H1 (cell line): Measurements from ENCODE around the gene ARMC6. TPM values are rescaled to one million over a fixed set of nuclear protein-coding genes. Genes with fewer than 3 reads are reported as not detected.

Experiments
- CTCF ChIA-PET: fragments of 300-600 bp; sonication (Branson Sonifier 250); formaldehyde crosslinking; loops from one replicate; lab custom pipeline; 2021; ENCODE audit not compliant: partially characterized antibody; lab: Charles Lee
- POLR2A ChIA-PET: fragments of 300-600 bp; sonication (Branson Sonifier 250); formaldehyde crosslinking; loops from one replicate; lab custom pipeline; 2021; ENCODE audit warnings: inconsistent platforms; ENCODE audit not compliant: partially characterized antibody; lab: Charles Lee
- DNase-seq, 2 experiments: peaks; one replicate each; pipeline versions ENCODE4 v3.0.0 to v3.0.0-alpha.2; 2010 to 2022; ENCODE audit warnings: low spot score in 2 of 2, low read depth in 1 of 2, mixed read lengths in 1 of 2
- FAIRE-seq: peaks from 2 replicates; lab custom pipeline; 2011; peaks lifted over from hg19 to GRCh38; lab: Jason Lieb, UNC
- H2AFZ ChIP-seq: 2 replicates; pipeline ENCODE4 v1.8.1; 2012; ENCODE audit warnings: low read length, inconsistent platforms
- H2AK5ac ChIP-seq: 2 replicates; pipeline ENCODE4 v1.6.1; 2013; ENCODE audit warnings: low read depth, low read length
- H2BK120ac ChIP-seq: replicated peaks from 2 replicates; pipeline ENCODE3; 2013; ENCODE audit warnings: low read depth, low read length, inconsistent platforms
- H2BK12ac ChIP-seq: 2 replicates; pipeline ENCODE4 v1.6.1; 2013; ENCODE audit warnings: low read depth, low read length
- H2BK15ac ChIP-seq: 2 replicates; pipeline ENCODE4 v1.6.1; 2013; ENCODE audit warnings: low read length
- H2BK20ac ChIP-seq: 2 replicates; pipeline ENCODE4 v1.6.1; 2013; ENCODE audit warnings: low read length
- H2BK5ac ChIP-seq: 2 replicates; pipeline ENCODE4 v1.6.1; 2013; ENCODE audit warnings: low read depth, low read length
- H3K14ac ChIP-seq: 2 replicates; pipeline ENCODE4 v1.6.1; 2013; ENCODE audit warnings: inconsistent platforms; ENCODE audit not compliant: insufficient read length
- H3K18ac ChIP-seq: 2 replicates; pipeline ENCODE4 v1.6.1; 2013; ENCODE audit warnings: low read length; ENCODE audit errors: extremely low read depth
- H3K23ac ChIP-seq: 2 replicates; pipeline ENCODE4 v1.6.1; 2013; ENCODE audit warnings: inconsistent platforms; ENCODE audit not compliant: insufficient read length
- H3K23me2 ChIP-seq: 2 replicates; pipeline ENCODE4 v1.6.1; 2013; ENCODE audit warnings: low read depth, low read length
- H3K27ac ChIP-seq: 2 replicates; pipeline ENCODE4 v1.6.1; 2011; ENCODE audit warnings: low read depth, low read length, inconsistent platforms
- H3K27me3 ChIP-seq, 4 experiments: replicated peaks in 1 of 4; 1 replicate in 1 of 4; 2 replicates in 3 of 4; pipeline versions ENCODE4 v1.6.1 to v1.8.1; 2011 to 2013; ENCODE audit warnings: low read length in 3 of 4, mild to moderate bottlenecking in 3 of 4, inconsistent platforms in 2 of 4, mixed read lengths in 2 of 4, moderate library complexity in 1 of 4; ENCODE audit not compliant: control insufficient read depth in 3 of 4, insufficient read depth in 3 of 4; ENCODE audit errors: extremely low read depth in 1 of 4
- H3K36me3 ChIP-seq, 4 experiments: 2 replicates each; pipeline versions ENCODE4 v1.6.1 to v1.8.1; 2011 to 2013; ENCODE audit warnings: mild to moderate bottlenecking in 4 of 4, low read length in 3 of 4, moderate library complexity in 2 of 4, control low read depth in 1 of 4, inconsistent platforms in 1 of 4; ENCODE audit not compliant: insufficient read depth in 4 of 4, control insufficient read depth in 2 of 4
- H3K4ac ChIP-seq: replicated peaks from 2 replicates; pipeline ENCODE3; 2013; ENCODE audit warnings: low read length, low read depth, mixed read lengths, inconsistent platforms; ENCODE audit not compliant: insufficient read length
- H3K4me1 ChIP-seq, 4 experiments: replicated peaks in 1 of 4; 1 replicate in 1 of 4; 2 replicates in 3 of 4; pipeline versions ENCODE4 v1.6.1 to v1.8.1; 2011 to 2013; ENCODE audit warnings: low read length in 3 of 4, inconsistent platforms in 2 of 4, mixed read lengths in 1 of 4; ENCODE audit not compliant: insufficient read depth in 4 of 4, control insufficient read depth in 3 of 4
- H3K4me2 ChIP-seq, 2 experiments: 2 replicates each; pipeline versions ENCODE4 v1.6.1 to v1.8.1; 2011 to 2013; ENCODE audit warnings: low read depth in 2 of 2, low read length in 2 of 2, control low read depth in 1 of 2, inconsistent platforms in 1 of 2, mild to moderate bottlenecking in 1 of 2; ENCODE audit not compliant: insufficient read depth in 1 of 2
- H3K4me3 ChIP-seq, 4 experiments: fragments of 200-600, 300-600 bp in 1 of 4; sonication (generic), shearing (Covaris generic), sonication (Bioruptor Twin) in 1 of 4; 2 replicates each; pipeline versions ENCODE4 v1.5.1 to v1.8.1; 2011 to 2016; ENCODE audit warnings: low read length in 4 of 4, low read depth in 3 of 4, control low read depth in 2 of 4, inconsistent platforms in 2 of 4, mild to moderate bottlenecking in 2 of 4, mixed read lengths in 1 of 4, moderate library complexity in 1 of 4; ENCODE audit not compliant: insufficient read depth in 2 of 4; ENCODE audit errors: extremely low read depth in 1 of 4
- H3K56ac ChIP-seq: replicated peaks from 2 replicates; pipeline ENCODE3; 2013; ENCODE audit warnings: low read depth, mild to moderate bottlenecking, mixed read lengths, low read length, inconsistent platforms; ENCODE audit not compliant: insufficient read length
- H3K79me1 ChIP-seq: 2 replicates; pipeline ENCODE4 v1.6.1; 2013; ENCODE audit warnings: low read depth, low read length, control low read depth
- H3K79me2 ChIP-seq, 2 experiments: 2 replicates each; pipeline versions ENCODE4 v1.6.1 to v1.8.1; 2012 to 2013; ENCODE audit warnings: low read length in 2 of 2, mild to moderate bottlenecking in 2 of 2, inconsistent platforms in 1 of 2; ENCODE audit not compliant: insufficient read depth in 2 of 2, control insufficient read depth in 1 of 2
- H3K9ac ChIP-seq, 4 experiments: replicated peaks in 1 of 4; 1 replicate in 1 of 4; 2 replicates in 3 of 4; pipeline versions ENCODE4 v1.6.1 to v1.8.1; 2011 to 2013; ENCODE audit warnings: low read depth in 3 of 4, low read length in 3 of 4, control low read depth in 2 of 4, mild to moderate bottlenecking in 2 of 4, moderate library complexity in 2 of 4, inconsistent platforms in 1 of 4; ENCODE audit errors: extremely low read depth in 1 of 4
- H3K9me3 ChIP-seq, 2 experiments: 2 replicates each; pipeline versions ENCODE4 v1.6.1 to v1.8.1; 2012 to 2013; ENCODE audit warnings: mild to moderate bottlenecking in 2 of 2, moderate library complexity in 2 of 2, control low read depth in 1 of 2, inconsistent platforms in 1 of 2, low read depth in 1 of 2, low read length in 1 of 2, mixed read lengths in 1 of 2; ENCODE audit not compliant: insufficient read depth in 2 of 2
- H4K20me1 ChIP-seq, 2 experiments: replicated peaks in 1 of 2; 2 replicates each; pipeline versions ENCODE3 to v1.8.1; 2011 to 2013; ENCODE audit warnings: inconsistent platforms in 2 of 2, low read length in 2 of 2, mild to moderate bottlenecking in 1 of 2; ENCODE audit not compliant: insufficient read depth in 2 of 2, control insufficient read depth in 1 of 2
- H4K5ac ChIP-seq: 2 replicates; pipeline ENCODE4 v1.6.1; 2013; ENCODE audit warnings: low read length, low read depth, mixed read lengths, inconsistent platforms; ENCODE audit not compliant: insufficient read length
- H4K8ac ChIP-seq: 2 replicates; pipeline ENCODE4 v1.8.0; 2013; ENCODE audit warnings: mild to moderate bottlenecking, moderate library complexity, low read length, inconsistent platforms; ENCODE audit not compliant: insufficient read depth; ENCODE audit errors: extremely low read depth
- H4K91ac ChIP-seq: replicated peaks from 2 replicates; pipeline ENCODE3; 2013; ENCODE audit warnings: low read length, mixed read lengths, inconsistent platforms; ENCODE audit not compliant: insufficient read length
- BCL11A ChIP-seq, 2 experiments: IDR thresholded peaks; one replicate each; pipeline ENCODE4 v1.6.1; 2011; ENCODE audit warnings: low read depth in 2 of 2, low read length in 2 of 2, mild to moderate bottlenecking in 2 of 2
- KDM1A ChIP-seq: fragments of 200-600, 300-600 bp; sonication (generic); IDR thresholded peaks from 2 replicates; pipeline ENCODE4 v1.7.1; 2016; ENCODE audit warnings: mild to moderate bottlenecking, low read length, borderline replicate concordance
- TAF1 ChIP-seq: IDR thresholded peaks from 2 replicates; pipeline ENCODE4 v1.6.1; 2011; ENCODE audit warnings: mild to moderate bottlenecking, low read depth, low read length
- WGBS, 2 experiments: shearing (Covaris generic) in 1 of 2; methylation state at CpG; one replicate each; pipeline versions ENCODE4 v1.1.6 to v1.1.7; 2013 to 2015; ENCODE audit warnings: low lambda C conversion rate in 2 of 2, mixed read lengths in 2 of 2, inconsistent platforms in 1 of 2, low coverage in 1 of 2, missing lambda C conversion rate in 1 of 2; ENCODE audit not compliant: insufficient replicate concordance in 2 of 2, insufficient coverage in 1 of 2, insufficient read length in 1 of 2; ENCODE audit errors: extremely low coverage in 1 of 2, missing lambda C conversion rate in 1 of 2; 5-methylcytosine and 5-hydroxymethylcytosine counted together
- polyA plus RNA-seq, 7 experiments: library from polyadenylated mRNA; depleted of rRNA in 3 of 7; stranded (reverse) in 5 of 7; unstranded in 2 of 7; fragments of >200 nt in 5 of 7; fragments of 200-250 nt in 2 of 7; gene quantifications; 1 replicate in 5 of 7; 2 replicates in 1 of 7; 4 replicates in 1 of 7; pipeline versions ENCODE4 v1.2.1 to v1.2.3, GENCODE V29; 2011 to 2013; ENCODE audit warnings: missing spikeins in 2 of 7, mixed read lengths in 2 of 7
- total RNA-seq: library from RNA; stranded (reverse); fragmentation: NEBNext Ultra II Directional; extraction: Animal tissue kit (Norgen Biotek cat#: 25700); gene quantifications from 2 replicates; pipeline ENCODE4 v1.2.1, GENCODE V29; 2021
- TF ChIP-seq, protein P1 (sequence below): IDR thresholded peaks from 2 replicates; pipeline ENCODE4 v1.6.1; 2012; ENCODE audit warnings: inconsistent platforms

The ARMC6 gene
- total and polyA plus RNA-seq, 2 of the 8 experiments (the other 6 are each of a cell fraction or from before 2014, with no cell fraction given): 67.1 to 68.3 TPM

DNA sequence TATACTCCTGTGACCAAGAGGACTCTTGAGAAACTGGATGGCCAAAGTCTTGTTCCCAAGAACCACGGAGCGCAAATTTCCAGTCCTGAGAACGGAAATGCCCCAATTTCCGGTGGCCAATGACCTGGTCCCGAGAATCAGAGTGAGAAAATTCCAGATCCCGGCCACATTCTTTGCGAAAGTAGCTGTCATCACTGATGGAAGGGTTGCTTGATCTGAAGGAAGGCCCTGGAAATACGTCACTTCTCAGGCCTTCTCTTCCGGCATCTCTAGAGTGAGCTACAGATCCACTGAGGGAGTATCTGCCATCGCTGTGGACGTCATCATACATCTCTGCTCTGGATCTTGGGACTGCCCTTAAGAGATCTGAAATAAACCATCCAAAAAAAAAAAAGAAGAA, 7.5 kb upstream of the ARMC6 start:
- H2BK120ac ChIP-seq: no peak overlapping the region
- H3K18ac ChIP-seq: no peak overlapping the region
- H2BK12ac ChIP-seq: no peak overlapping the region
- no peaks in the 10 kb centered on the region for H3K9me3 ChIP-seq
- H3K36me3 ChIP-seq: peaks cover 41 to 75% (median 59%) of the 10 kb centered on the region in 4 experiments
- no peak for TF ChIP-seq TAF1
- no peak for TF ChIP-seq BCL11A (IDR thresholded peaks at IDR 0.05; ENCODE audit: low read depth in 2 of 2, low read length in 2 of 2)
- TF ChIP-seq KDM1A: no peak
- TF ChIP-seq, protein P1, sequence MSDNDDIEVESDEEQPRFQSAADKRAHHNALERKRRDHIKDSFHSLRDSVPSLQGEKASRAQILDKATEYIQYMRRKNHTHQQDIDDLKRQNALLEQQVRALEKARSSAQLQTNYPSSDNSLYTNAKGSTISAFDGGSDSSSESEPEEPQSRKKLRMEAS: no peak
- H3K23me2 ChIP-seq: no peaks in the 10 kb centered on the region
- H2BK15ac ChIP-seq: no peak overlapping the region
- peaks cover 9 to 21% of the 10 kb centered on the region in 2 experiments for H4K20me1 ChIP-seq
- no peak overlapping the region for H3K4me3 ChIP-seq
- no peak overlapping the region for H2BK5ac ChIP-seq
- H4K91ac ChIP-seq: no peak overlapping the region
- no peak overlapping the region for H3K56ac ChIP-seq
- 94% methylated on average over 11 of the region's 11 CpGs; no CpG with 5 or more reads in 1 of the 2 experiments for WGBS, 2 experiments
- no peak overlapping the region for H3K23ac ChIP-seq
- H2AFZ ChIP-seq: no peak overlapping the region
- peaks cover 8% of the 10 kb centered on the region; the same call in 1 of the 2 replicates for H3K79me1 ChIP-seq
- no peak overlapping the region for H3K27ac ChIP-seq
- H3K4me2 ChIP-seq: no peak overlapping the region
- CTCF ChIA-PET: no interaction called here
- no peak overlapping the region for H3K4ac ChIP-seq
- no peak overlapping the region for H4K5ac ChIP-seq
- peaks cover 0 to 22% of the 10 kb centered on the region in 2 experiments; a peak in 1 of 4 replicates for H3K79me2 ChIP-seq
- H4K8ac ChIP-seq: no peak overlapping the region
- no peak overlapping the region for H3K14ac ChIP-seq
- POLR2A ChIA-PET: interaction anchor here (2.2 kb wide), 1 partner anchor 27 kb away, joined by 6 read pairs; no protein-coding TSS in a partner anchor
- H2AK5ac ChIP-seq: no peak overlapping the region
- no peak overlapping the region for H3K9ac ChIP-seq
- FAIRE-seq (no peak), DNase-seq (no peak)
- H3K27me3 ChIP-seq: no peaks in the 10 kb centered on the region
- no peak overlapping the region for H2BK20ac ChIP-seq
- no peaks in the 10 kb centered on the region for H3K4me1 ChIP-seq
